ENCODE measurements around the gene ERC2. TPM values are rescaled to one million over a fixed set of nuclear protein-coding genes. Genes with fewer than 3 reads are reported as not detected.
"Not testable (repeated sequence)": the region's sequence is repeated elsewhere in the genome, so short reads cannot be mapped to it uniquely, and the experiment has no call there.

The ERC2 gene
- total RNA-seq, 1 donor from 2014 or later = 0.11 TPM

DNA sequence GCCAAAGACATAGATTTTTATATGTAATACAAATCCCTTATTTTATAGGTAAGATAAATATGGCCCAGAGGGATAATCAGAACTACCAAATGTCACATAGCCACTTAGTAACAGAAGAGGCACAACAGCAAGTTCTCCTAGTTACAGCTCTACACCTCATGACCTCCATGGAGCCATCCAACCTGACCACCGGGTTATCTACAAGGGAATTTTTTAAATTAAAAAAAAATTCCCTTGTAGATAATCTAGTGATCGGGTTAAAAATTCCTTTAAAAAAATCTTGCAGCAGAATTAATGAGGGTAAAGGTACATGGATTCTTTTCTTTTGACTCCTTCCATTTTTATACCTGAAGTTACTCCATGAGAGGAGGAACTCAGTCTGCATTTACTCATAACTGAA is 615.9 kb downstream of the ERC2 start:
- Histone ChIP-seq H3K27me3 (no peaks in the 10 kb centered on the region), H3K36me3 (no peaks in the 10 kb centered on the region), H3K9me3 (no peaks in the 10 kb centered on the region), H3K27ac (no peak overlapping the region), H3K4me3 (no peak overlapping the region), H3K4me1 (no peaks in the 10 kb centered on the region)
- intact Hi-C loops (cut with DNase I) = no loop called here
- TF ChIP-seq, protein P1, sequence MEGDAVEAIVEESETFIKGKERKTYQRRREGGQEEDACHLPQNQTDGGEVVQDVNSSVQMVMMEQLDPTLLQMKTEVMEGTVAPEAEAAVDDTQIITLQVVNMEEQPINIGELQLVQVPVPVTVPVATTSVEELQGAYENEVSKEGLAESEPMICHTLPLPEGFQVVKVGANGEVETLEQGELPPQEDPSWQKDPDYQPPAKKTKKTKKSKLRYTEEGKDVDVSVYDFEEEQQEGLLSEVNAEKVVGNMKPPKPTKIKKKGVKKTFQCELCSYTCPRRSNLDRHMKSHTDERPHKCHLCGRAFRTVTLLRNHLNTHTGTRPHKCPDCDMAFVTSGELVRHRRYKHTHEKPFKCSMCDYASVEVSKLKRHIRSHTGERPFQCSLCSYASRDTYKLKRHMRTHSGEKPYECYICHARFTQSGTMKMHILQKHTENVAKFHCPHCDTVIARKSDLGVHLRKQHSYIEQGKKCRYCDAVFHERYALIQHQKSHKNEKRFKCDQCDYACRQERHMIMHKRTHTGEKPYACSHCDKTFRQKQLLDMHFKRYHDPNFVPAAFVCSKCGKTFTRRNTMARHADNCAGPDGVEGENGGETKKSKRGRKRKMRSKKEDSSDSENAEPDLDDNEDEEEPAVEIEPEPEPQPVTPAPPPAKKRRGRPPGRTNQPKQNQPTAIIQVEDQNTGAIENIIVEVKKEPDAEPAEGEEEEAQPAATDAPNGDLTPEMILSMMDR (IDR thresholded peaks at IDR 0.05) = no peak
- no peak for DNase-seq (ENCODE audit: low spot score in 2 of 2)

DNA sequence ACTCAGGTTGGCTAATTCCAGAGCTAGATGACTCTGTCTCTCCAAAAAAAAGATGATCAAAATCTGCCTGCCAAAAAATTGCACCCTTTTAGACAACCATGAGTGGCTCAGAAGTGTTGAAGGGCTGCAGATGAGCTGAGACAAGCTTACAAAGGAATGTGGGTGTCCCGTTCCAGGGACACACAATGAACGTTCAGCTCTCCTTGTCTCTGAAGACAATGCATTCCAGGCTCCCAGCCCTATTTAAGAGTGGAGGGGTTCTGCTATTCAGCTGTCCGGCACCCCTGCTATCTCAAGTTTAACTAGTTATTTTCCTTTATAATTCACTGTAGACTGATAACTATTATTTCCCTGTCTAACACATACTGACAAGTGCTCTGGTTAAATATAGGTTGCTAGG is 626.1 kb downstream of the ERC2 start:
- Histone ChIP-seq H3K36me3 (no peaks in the 10 kb centered on the region), H3K9me3 (no peaks in the 10 kb centered on the region), H3K27ac (no peak overlapping the region), H3K4me1 (no peaks in the 10 kb centered on the region), H3K27me3 (no peaks in the 10 kb centered on the region), H3K4me3 (no peak overlapping the region)
- TF ChIP-seq, protein P1 (IDR thresholded peaks at IDR 0.05) = no peak
- intact Hi-C loops (cut with DNase I) = no loop called here
- DNase-seq (ENCODE audit: low spot score in 2 of 2) = no peak

DNA sequence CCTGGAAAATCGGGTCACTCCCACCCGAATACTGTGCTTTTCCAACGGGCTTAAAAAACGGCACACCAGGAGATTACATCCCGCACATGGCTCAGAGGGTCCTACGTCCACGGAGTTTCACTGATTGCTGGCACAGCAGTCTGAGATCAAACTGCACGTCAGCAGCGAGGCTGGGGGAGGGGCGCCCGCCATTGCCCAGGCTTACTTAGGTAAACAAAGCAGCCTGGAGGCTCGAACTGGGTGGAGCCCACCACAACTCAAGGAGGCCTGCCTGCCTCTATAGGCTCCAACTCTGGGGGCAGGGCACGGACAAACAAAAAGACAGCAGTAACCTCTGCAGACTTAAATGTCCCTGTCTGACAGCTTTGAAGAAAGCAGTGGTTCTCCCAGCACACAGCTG is 636.4 kb downstream of the ERC2 start:
- H3K27ac ChIP-seq; intact Hi-C loops (cut with DNase I); H3K27me3 ChIP-seq; H3K4me3 ChIP-seq; H3K4me1 ChIP-seq; DNase-seq (ENCODE audit: low spot score in 2 of 2); H3K9me3 ChIP-seq; H3K36me3 ChIP-seq: not testable (repeated sequence)

DNA sequence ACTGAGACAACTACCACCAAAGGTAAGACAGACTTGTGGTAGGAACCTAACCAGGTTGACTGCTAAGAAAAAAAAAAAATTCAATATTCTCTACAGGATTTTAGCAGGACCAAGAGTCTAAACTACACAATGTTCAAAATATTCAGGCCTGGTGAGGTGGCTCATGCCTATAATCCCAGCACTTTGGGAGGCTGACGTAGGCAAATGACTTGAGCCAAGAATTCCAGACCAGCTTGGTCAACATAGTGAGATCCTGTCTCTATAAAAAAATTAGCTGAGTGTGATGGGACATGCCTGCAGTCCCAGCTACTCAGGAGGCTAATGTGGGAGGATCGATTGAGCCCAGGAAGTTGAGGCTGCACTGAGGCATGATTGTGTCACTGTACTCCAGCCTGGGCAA is 639.6 kb downstream of the ERC2 start:
- TF ChIP-seq, protein P1 (IDR thresholded peaks at IDR 0.05) = no peak
- Histone ChIP-seq H3K27me3 (no peaks in the 10 kb centered on the region), H3K4me3 (no peak overlapping the region), H3K9me3 (no peaks in the 10 kb centered on the region), H3K27ac (no peak overlapping the region), H3K4me1 (no peaks in the 10 kb centered on the region), H3K36me3 (no peaks in the 10 kb centered on the region)
- DNase-seq (ENCODE audit: low spot score in 2 of 2) = no peak
- intact Hi-C loops (cut with DNase I) = no loop called here

DNA sequence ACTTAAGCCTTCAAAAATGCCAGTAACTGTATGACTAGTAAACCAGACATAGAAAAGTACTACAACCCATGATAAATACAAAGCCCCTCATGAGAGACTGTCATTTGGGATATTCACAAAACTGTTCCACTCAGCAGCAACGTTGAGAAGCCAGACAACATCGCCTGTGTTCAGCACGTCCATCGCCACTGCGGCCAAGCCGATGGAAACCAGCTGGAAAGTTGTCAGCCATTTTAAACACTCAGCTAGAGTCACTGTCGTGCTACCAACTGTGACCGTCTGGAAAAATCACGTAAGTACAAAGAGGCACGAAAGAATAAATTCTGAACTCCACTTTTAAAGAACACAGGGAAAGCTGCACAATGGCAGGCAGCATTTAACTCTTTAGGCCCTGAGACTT is 640.5 kb downstream of the ERC2 start:
- TF ChIP-seq, protein P1 (IDR thresholded peaks at IDR 0.05) = no peak
- Histone ChIP-seq H3K27me3 (no peaks in the 10 kb centered on the region), H3K9me3 (no peaks in the 10 kb centered on the region), H3K4me3 (no peak overlapping the region), H3K4me1 (no peaks in the 10 kb centered on the region), H3K27ac (no peak overlapping the region), H3K36me3 (no peaks in the 10 kb centered on the region)
- intact Hi-C loops (cut with DNase I) = no loop called here
- no peak for DNase-seq (ENCODE audit: low spot score in 2 of 2)

DNA sequence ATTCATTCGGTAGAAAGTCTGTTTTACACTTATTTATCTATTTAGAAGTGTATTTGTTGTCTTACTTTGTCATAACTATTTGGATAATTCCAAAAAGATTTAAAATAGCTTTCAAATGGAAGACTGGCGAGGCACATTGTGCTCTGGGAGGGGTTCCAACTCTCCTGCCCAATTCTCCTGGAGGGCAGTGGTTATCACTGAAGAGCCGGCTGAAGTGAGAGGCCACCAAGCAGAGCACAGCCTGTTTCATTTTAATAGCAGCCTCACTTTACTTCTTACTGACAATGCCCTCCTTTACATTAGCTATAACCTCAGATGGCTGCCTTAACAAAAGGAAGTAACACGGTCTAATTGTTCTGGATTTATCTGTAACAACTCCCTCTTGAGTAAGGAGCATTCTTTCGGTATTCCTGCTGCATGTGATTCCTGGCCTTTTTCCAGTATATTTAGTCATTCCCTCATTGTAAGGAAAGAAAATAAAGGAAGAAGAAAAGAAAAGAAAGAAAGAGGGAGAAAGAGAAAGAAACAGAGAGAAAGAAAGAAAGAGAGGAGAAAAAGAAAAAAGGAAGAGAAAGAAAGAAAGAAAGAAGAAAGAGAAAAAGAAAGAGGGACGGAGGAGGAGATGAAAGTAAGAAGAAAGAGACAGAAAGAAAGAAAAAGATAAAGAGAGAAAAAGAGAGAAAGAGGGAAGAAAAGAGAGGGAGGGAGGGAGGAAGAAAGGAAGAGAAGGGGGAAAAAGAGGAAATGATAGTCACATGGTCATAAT is 641.4 kb downstream of the ERC2 start:
- Histone ChIP-seq H3K27ac (no peak overlapping the region), H3K4me1 (no peaks in the 10 kb centered on the region), H3K9me3 (no peaks in the 10 kb centered on the region), H3K36me3 (no peaks in the 10 kb centered on the region), H3K27me3 (no peaks in the 10 kb centered on the region), H3K4me3 (no peak overlapping the region)
- intact Hi-C loops (cut with DNase I) = no loop called here
- no peak for DNase-seq (ENCODE audit: low spot score in 2 of 2)
- TF ChIP-seq, protein P1 (IDR thresholded peaks at IDR 0.05) = no peak
